ENCODE measurements around the gene SUN5. TPM values are rescaled to one million over a fixed set of nuclear protein-coding genes. Genes with fewer than 3 reads are reported as not detected.

SUN5 gene
- total and polyA plus RNA-seq, 4 donors, result not detected

DNA sequence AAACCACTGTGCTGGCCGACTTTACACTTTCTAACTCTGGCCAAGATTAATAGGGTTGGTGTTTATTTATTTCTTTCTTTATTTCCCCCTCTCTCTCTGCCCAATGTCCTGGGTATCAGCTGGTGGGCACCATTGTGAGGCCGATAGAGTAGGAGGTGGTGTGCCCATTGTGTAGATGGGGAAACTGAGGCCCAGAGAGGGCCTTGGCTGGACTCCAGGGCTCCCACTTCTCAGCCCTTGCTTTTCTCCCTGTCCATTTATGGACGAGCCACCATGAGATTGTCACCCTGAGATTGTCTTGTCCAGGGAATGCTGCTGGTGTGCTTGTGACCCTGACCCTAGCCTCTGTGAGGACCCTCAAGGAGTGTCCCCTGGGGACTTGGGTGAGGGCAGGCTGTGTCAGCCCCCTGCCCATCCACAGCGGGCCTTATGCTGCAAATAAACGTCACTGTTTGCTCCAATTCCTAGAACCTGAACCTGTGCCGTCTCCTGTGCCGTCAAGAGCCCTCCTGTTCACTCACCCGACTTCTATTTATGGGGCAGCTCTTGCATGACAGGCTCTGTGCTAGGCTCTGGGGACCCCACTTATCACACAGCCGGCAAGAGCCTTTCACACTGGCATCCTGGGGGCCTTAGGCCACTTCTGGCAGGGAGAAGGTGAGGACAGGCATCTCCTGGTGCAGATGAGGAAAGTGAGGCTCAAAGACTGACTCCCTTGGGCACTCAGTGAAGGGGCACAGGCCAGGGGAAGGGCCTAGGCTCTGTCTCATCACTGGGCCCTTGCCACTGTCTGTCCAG is 24.8 kb downstream of the SUN5 start:
- Histone ChIP-seq H3K27me3 (ENCODE audit: control insufficient read depth in 3 of 3, insufficient read depth in 3 of 3, low read length in 2 of 3) (no peaks in the 10 kb centered on the region), H3K36me3 (ENCODE audit: control insufficient read depth in 4 of 4, insufficient read depth in 4 of 4, low read length in 4 of 4) (no peaks in the 10 kb centered on the region), H3K9me3 (ENCODE audit: control insufficient read depth in 4 of 4, insufficient read depth in 3 of 4, low read length in 3 of 4) (peaks cover 0 to 3% (median 0%) of the 10 kb centered on the region in 4 donors), H3K27ac (ENCODE audit: low read depth in 1 of 2, low read length in 1 of 2) (no peak overlapping the region), H3K4me3 (no peak overlapping the region), H3K4me1 (ENCODE audit: control insufficient read depth in 5 of 5, insufficient read depth in 5 of 5, low read length in 5 of 5) (peaks cover 0 to 6% (median 0%) of the 10 kb centered on the region in 5 donors), H3K9ac (ENCODE audit: insufficient read depth in 1 of 2, low read length in 2 of 2) (no peak overlapping the region)
- DNase-seq (no peak), ATAC-seq (ENCODE audit: insufficient read depth, low FRiP score) (no peak)
- WGBS, 2 donors, result 75 to 83% methylated on average over 9 of the region's 9 CpGs
- TF ChIP-seq, protein P1, sequence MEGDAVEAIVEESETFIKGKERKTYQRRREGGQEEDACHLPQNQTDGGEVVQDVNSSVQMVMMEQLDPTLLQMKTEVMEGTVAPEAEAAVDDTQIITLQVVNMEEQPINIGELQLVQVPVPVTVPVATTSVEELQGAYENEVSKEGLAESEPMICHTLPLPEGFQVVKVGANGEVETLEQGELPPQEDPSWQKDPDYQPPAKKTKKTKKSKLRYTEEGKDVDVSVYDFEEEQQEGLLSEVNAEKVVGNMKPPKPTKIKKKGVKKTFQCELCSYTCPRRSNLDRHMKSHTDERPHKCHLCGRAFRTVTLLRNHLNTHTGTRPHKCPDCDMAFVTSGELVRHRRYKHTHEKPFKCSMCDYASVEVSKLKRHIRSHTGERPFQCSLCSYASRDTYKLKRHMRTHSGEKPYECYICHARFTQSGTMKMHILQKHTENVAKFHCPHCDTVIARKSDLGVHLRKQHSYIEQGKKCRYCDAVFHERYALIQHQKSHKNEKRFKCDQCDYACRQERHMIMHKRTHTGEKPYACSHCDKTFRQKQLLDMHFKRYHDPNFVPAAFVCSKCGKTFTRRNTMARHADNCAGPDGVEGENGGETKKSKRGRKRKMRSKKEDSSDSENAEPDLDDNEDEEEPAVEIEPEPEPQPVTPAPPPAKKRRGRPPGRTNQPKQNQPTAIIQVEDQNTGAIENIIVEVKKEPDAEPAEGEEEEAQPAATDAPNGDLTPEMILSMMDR (IDR thresholded peaks at IDR 0.05; ENCODE audit: control extremely low read depth, extremely low read depth), result no peak

DNA sequence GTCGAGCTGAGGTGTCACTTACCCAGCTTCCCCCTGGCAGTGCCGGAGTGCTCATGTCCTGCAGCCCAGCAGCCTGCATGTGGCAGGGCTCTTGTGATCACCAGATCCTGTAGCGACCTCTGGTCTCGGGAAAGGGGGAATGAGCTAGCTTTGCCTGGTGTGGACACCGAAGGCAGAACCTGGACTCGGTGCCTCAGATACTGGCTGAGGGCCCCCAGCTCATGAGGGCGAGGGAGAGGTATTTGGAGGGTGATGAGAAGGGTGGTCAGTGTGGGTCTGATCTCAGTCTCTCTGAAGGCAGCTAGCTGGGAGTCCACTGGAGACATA is 26.3 kb downstream of the SUN5 start:
- H3K4me1 ChIP-seq (ENCODE audit: control insufficient read depth in 5 of 5, insufficient read depth in 5 of 5, low read length in 5 of 5), result peaks cover 0 to 5% (median 0%) of the 10 kb centered on the region in 5 donors
- H3K27ac ChIP-seq (ENCODE audit: low read depth in 1 of 2, low read length in 1 of 2), result no peak overlapping the region
- DNase-seq (no peak), ATAC-seq (ENCODE audit: insufficient read depth, low FRiP score) (no peak)
- no peaks in the 10 kb centered on the region for H3K36me3 ChIP-seq (ENCODE audit: control insufficient read depth in 4 of 4, insufficient read depth in 4 of 4, low read length in 4 of 4)
- TF ChIP-seq, protein P1 (IDR thresholded peaks at IDR 0.05; ENCODE audit: control extremely low read depth, extremely low read depth), result no peak
- H3K9me3 ChIP-seq (ENCODE audit: control insufficient read depth in 4 of 4, insufficient read depth in 3 of 4, low read length in 3 of 4), result peaks cover 0 to 4% (median 0%) of the 10 kb centered on the region in 4 donors
- H3K9ac ChIP-seq (ENCODE audit: insufficient read depth in 1 of 2, low read length in 2 of 2), result no peak overlapping the region
- no peak overlapping the region for H3K4me3 ChIP-seq
- 84 to 91% methylated on average over 7 of the region's 7 CpGs for WGBS, 2 donors
- H3K27me3 ChIP-seq (ENCODE audit: control insufficient read depth in 3 of 3, insufficient read depth in 3 of 3, low read length in 2 of 3), result no peaks in the 10 kb centered on the region

DNA sequence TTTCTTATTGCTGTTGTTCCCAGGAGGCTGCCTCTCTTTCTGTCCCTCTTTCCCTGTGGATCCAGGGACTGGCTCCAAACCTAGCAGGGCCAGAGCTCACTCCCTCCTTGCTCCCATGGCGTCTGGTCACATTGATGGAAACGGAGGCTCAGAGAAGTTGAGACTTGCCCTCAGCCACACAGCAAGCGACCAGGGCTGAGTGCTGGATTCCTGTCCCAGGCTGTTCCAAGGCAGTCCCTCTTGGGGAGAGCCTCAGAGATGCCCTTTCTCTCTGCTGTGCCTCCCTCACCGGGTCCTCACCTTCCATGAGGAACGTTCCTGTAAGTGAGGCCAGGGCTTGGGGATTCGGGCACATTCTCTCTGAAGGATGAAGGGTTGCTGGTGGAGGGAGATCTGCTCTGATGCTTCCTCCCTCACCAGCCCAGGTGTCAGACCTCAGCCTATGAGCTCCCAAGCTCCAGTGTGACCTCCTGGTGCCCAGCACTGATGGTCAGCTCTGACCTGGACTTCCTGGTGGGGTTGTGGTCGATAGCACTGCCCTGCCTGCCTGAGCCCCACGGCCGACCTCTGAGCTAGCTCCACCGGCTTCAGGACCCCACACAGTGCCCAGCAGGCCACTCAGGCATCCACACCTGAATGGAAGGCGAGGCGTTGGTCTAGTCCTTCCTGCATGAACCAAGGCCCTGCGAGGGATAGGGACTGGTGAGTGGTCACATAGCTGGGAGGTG is 26.8 kb downstream of the SUN5 start:
- 85 to 95% methylated on average over 13 of the region's 13 CpGs for WGBS, 2 donors
- no peak for ATAC-seq (ENCODE audit: insufficient read depth, low FRiP score)
- peaks cover 0 to 5% (median 0%) of the 10 kb centered on the region in 4 donors for H3K9me3 ChIP-seq (ENCODE audit: control insufficient read depth in 4 of 4, insufficient read depth in 3 of 4, low read length in 3 of 4)
- no peak overlapping the region for H3K9ac ChIP-seq (ENCODE audit: insufficient read depth in 1 of 2, low read length in 2 of 2)
- H3K4me1 ChIP-seq (ENCODE audit: control insufficient read depth in 5 of 5, insufficient read depth in 5 of 5, low read length in 5 of 5), result no peaks in the 10 kb centered on the region
- TF ChIP-seq, protein P1 (IDR thresholded peaks at IDR 0.05; ENCODE audit: control extremely low read depth, extremely low read depth), result no peak
- no peak overlapping the region for H3K27ac ChIP-seq (ENCODE audit: low read depth in 1 of 2, low read length in 1 of 2)
- DNase-seq, result no peak
- no peak overlapping the region for H3K4me3 ChIP-seq
- H3K36me3 ChIP-seq (ENCODE audit: control insufficient read depth in 4 of 4, insufficient read depth in 4 of 4, low read length in 4 of 4), result no peaks in the 10 kb centered on the region
- no peaks in the 10 kb centered on the region for H3K27me3 ChIP-seq (ENCODE audit: control insufficient read depth in 3 of 3, insufficient read depth in 3 of 3, low read length in 2 of 3)
